Measurements from ENCODE around the gene KCNS3.
"Not testable (repeated sequence)": the region's sequence is repeated elsewhere in the genome, so short reads cannot be mapped to it uniquely, and the experiment has no call there.

- TF ChIP-seq CTCF (conservative IDR thresholded peaks at IDR 0.05 in 1 of 2, IDR thresholded peaks at IDR 0.05 in 1 of 2; ENCODE audit: low read depth in 1 of 2, low read length in 2 of 2); EZH2 (IDR thresholded peaks at IDR 0.05; ENCODE audit: low read length, missing control alignments): not testable (repeated sequence)
Observed at GRCh38 chr2:17963571-17963970, 85.1 kb downstream of the KCNS3 start.
